Liver (tissue), 9 donors: ENCODE results near the gene RSRC1. TPM values are rescaled to one million over a fixed set of nuclear protein-coding genes. Genes with fewer than 3 reads are reported as not detected.

ENCODE experiments used
- DNase-seq: peaks from one replicate; pipeline ENCODE4 v3.0.0-alpha.2; 2017; ENCODE audit warnings: low spot score
- H3K27ac ChIP-seq, 2 donors: one replicate each; pipeline ENCODE4 v1.7.0; 2013; ENCODE audit warnings: inconsistent platforms in 2 of 2, low read length in 2 of 2, control low read depth in 1 of 2, low read depth in 1 of 2, mild to moderate bottlenecking in 1 of 2
- H3K27me3 ChIP-seq, 4 donors: one replicate each; pipeline versions ENCODE4 v1.6.1 to v1.7.0; 2013; ENCODE audit warnings: low read length in 3 of 4, inconsistent platforms in 1 of 4, mild to moderate bottlenecking in 1 of 4, moderate library complexity in 1 of 4; ENCODE audit not compliant: control insufficient read depth in 4 of 4, insufficient read depth in 4 of 4
- H3K36me3 ChIP-seq, 4 donors: one replicate each; pipeline versions ENCODE4 v1.6.1 to v1.7.0; 2013; ENCODE audit warnings: low read length in 3 of 4, mild to moderate bottlenecking in 3 of 4, low read depth in 1 of 4, moderate library complexity in 1 of 4; ENCODE audit not compliant: control insufficient read depth in 4 of 4, insufficient read depth in 3 of 4
- H3K4me1 ChIP-seq, 4 donors: one replicate each; pipeline versions ENCODE4 v1.6.1 to v1.7.0; 2013; ENCODE audit warnings: low read length in 3 of 4, mild to moderate bottlenecking in 3 of 4, moderate library complexity in 1 of 4; ENCODE audit not compliant: control insufficient read depth in 4 of 4, insufficient read depth in 4 of 4
- H3K4me3 ChIP-seq, 3 donors: one replicate each; pipeline versions ENCODE4 v1.6.1 to v1.7.0; 2013; ENCODE audit warnings: low read length in 3 of 3, control low read depth in 1 of 3, low read depth in 1 of 3, mild to moderate bottlenecking in 1 of 3
- H3K9ac ChIP-seq, 2 donors: one replicate each; pipeline ENCODE4 v1.7.0; 2013; ENCODE audit warnings: low read length in 2 of 2, mild to moderate bottlenecking in 2 of 2, moderate library complexity in 2 of 2, control low read depth in 1 of 2, low read depth in 1 of 2
- H3K9me3 ChIP-seq, 4 donors: one replicate each; pipeline versions ENCODE4 v1.6.1 to v1.7.0; 2013; ENCODE audit warnings: low read length in 3 of 4; ENCODE audit not compliant: control insufficient read depth in 4 of 4
- EGR1 ChIP-seq, 2 donors: IDR thresholded peaks; 2 replicates each; pipeline ENCODE4 v1.6.1; 2016 to 2018; ENCODE audit warnings: antibody characterized with exemption in 2 of 2, low read depth in 2 of 2
- FOXA1 ChIP-seq: IDR thresholded peaks from 2 replicates; pipeline ENCODE4 v1.6.1; 2016; ENCODE audit warnings: antibody characterized with exemption
- FOXA2 ChIP-seq: IDR thresholded peaks from 2 replicates; pipeline ENCODE4 v1.6.1; 2016; ENCODE audit warnings: antibody characterized with exemption
- GABPA ChIP-seq, 2 donors: IDR thresholded peaks in 1 of 2; conservative IDR thresholded peaks in 1 of 2; 2 replicates each; pipeline ENCODE4 v1.6.1; 2016; ENCODE audit warnings: antibody characterized with exemption in 2 of 2, mild to moderate bottlenecking in 1 of 2, moderate library complexity in 1 of 2
- HNF4A ChIP-seq, 2 donors: conservative IDR thresholded peaks; 2 replicates each; pipeline ENCODE4 v1.6.1; 2016; ENCODE audit warnings: antibody characterized with exemption in 2 of 2, mild to moderate bottlenecking in 2 of 2
- HNF4G ChIP-seq: IDR thresholded peaks from 2 replicates; pipeline ENCODE4 v1.6.1; 2016; ENCODE audit warnings: antibody characterized with exemption
- NR2F2 ChIP-seq: IDR thresholded peaks from 2 replicates; pipeline ENCODE4 v1.6.1; 2016; ENCODE audit warnings: antibody characterized with exemption
- RAD21 ChIP-seq, 2 donors: IDR thresholded peaks; 2 replicates each; pipeline ENCODE4 v1.6.1; 2016; ENCODE audit warnings: antibody characterized with exemption in 2 of 2, mild to moderate bottlenecking in 2 of 2
- SP1 ChIP-seq: IDR thresholded peaks from 2 replicates; pipeline ENCODE4 v1.6.1; 2018; ENCODE audit warnings: antibody characterized with exemption, mild to moderate bottlenecking
- YY1 ChIP-seq: IDR thresholded peaks from 2 replicates; pipeline ENCODE4 v1.6.1; 2016; ENCODE audit warnings: antibody characterized with exemption, mild to moderate bottlenecking
- WGBS: extraction: QIAGEN DNeasy Blood & Tissue Kit; methylation state at CpG from one replicate; pipeline ENCODE4 v1.1.7; 2013; 5-methylcytosine and 5-hydroxymethylcytosine counted together
- polyA plus RNA-seq, 2 donors: library from polyadenylated mRNA; stranded (reverse) in 1 of 2; unstranded in 1 of 2; fragments of 200-250 nt in 1 of 2; fragments of >200 nt in 1 of 2; fragmentation: Nextera tagmentation in 1 of 2; extraction: Ambion mirVana in 1 of 2; gene quantifications; one replicate each; pipeline versions ENCODE4 v1.2.1 to v1.2.3, GENCODE V29; 2013 to 2015
- total RNA-seq, 2 donors: library from RNA; depleted of rRNA; stranded (reverse); fragments of >200 nt; gene quantifications; one replicate each; pipeline ENCODE4 v1.2.3, GENCODE V29; 2014
- TF ChIP-seq, protein P1 (sequence below): IDR thresholded peaks from 2 replicates; pipeline ENCODE4 v1.6.1; 2016; ENCODE audit warnings: antibody characterized with exemption
- TF ChIP-seq, protein P2 (sequence below): IDR thresholded peaks from 2 replicates; pipeline ENCODE4 v1.6.1; 2016; ENCODE audit warnings: antibody characterized with exemption
- TF ChIP-seq, protein P3 (sequence below): IDR thresholded peaks from 2 replicates; pipeline ENCODE4 v1.6.1; 2016; ENCODE audit warnings: antibody characterized with exemption, mild to moderate bottlenecking
- TF ChIP-seq, protein P4 (sequence below): fragments of 150-350 bp; IDR thresholded peaks from 2 replicates; pipeline ENCODE4 v1.5.1; 2017; ENCODE audit warnings: improper control_type of control experiment, low read depth, low read length; ENCODE audit not compliant: missing input control
- donor health status: healthy.
- donor health status: healthy.
- donor health status: healthy.
- donor health status: healthy.
- donor health status: healthy.

RSRC1 gene
- total and polyA plus RNA-seq, 4 donors, result 7.2 to 30.3 (median 20.7) TPM

DNA sequence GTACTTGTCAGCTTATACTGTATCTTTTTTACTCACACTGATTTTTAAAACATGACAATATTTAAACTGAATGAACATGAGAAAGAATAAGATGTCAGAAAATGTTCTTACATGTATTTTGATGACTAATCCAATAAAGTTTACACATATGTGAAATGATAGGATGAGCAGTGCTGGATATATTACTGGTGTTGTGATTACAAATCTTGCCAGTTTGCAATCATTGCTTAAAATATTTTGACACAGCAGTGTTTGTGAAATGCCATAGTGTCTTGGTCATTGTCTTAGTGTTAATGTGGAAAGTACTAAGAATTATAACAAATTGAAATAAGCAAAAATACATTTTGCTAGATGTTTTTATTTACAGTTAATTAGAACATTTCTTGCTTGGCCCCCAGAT, 342.4 kb downstream of the RSRC1 start:
- Histone ChIP-seq H3K36me3 (no peaks in the 10 kb centered on the region), H3K4me1 (no peaks in the 10 kb centered on the region), H3K9me3 (no peaks in the 10 kb centered on the region), H3K27ac (no peak overlapping the region), H3K9ac (no peak overlapping the region), H3K4me3 (no peak overlapping the region), H3K27me3 (no peaks in the 10 kb centered on the region)
- DNase-seq, result no peak
- no peak for TF ChIP-seq EGR1 (IDR thresholded peaks at IDR 0.05; ENCODE audit: low read depth in 2 of 2)

DNA sequence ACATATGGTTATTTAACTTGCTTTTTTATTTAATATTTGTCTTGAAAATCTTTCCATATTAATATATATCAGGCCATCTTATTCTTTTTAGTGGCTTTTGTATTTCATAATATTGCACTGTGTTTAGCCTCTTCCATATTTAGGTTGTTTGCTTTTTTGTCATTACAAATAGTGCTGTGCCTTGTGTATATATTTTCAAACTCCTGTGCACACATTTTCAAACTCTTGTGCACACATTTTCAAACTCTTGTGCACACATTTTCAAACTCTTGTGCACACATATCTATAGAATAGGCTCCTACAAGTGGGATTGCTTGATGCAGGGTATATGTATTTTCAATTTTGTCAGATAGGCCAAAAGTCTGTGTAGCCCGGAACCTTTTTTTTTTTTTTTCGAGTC, 343.1 kb downstream of the RSRC1 start:
- no peaks in the 10 kb centered on the region for H3K36me3 ChIP-seq
- H3K27ac ChIP-seq, result no peak overlapping the region
- WGBS, result 95% methylated on average over 2 of the region's 2 CpGs
- no peak for DNase-seq
- H3K9ac ChIP-seq, result no peak overlapping the region
- H3K9me3 ChIP-seq, result no peaks in the 10 kb centered on the region
- TF ChIP-seq, protein P1, sequence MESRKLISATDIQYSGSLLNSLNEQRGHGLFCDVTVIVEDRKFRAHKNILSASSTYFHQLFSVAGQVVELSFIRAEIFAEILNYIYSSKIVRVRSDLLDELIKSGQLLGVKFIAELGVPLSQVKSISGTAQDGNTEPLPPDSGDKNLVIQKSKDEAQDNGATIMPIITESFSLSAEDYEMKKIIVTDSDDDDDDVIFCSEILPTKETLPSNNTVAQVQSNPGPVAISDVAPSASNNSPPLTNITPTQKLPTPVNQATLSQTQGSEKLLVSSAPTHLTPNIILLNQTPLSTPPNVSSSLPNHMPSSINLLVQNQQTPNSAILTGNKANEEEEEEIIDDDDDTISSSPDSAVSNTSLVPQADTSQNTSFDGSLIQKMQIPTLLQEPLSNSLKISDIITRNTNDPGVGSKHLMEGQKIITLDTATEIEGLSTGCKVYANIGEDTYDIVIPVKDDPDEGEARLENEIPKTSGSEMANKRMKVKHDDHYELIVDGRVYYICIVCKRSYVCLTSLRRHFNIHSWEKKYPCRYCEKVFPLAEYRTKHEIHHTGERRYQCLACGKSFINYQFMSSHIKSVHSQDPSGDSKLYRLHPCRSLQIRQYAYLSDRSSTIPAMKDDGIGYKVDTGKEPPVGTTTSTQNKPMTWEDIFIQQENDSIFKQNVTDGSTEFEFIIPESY, result no peak
- TF ChIP-seq FOXA2, result no peak
- TF ChIP-seq, protein P2, sequence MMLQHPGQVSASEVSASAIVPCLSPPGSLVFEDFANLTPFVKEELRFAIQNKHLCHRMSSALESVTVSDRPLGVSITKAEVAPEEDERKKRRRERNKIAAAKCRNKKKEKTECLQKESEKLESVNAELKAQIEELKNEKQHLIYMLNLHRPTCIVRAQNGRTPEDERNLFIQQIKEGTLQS, result no peak
- no peak for TF ChIP-seq HNF4G
- TF ChIP-seq GABPA (IDR thresholded peaks at IDR 0.05 in 1 of 2, conservative IDR thresholded peaks at IDR 0.05 in 1 of 2), result no peak
- no peak for TF ChIP-seq HNF4A (conservative IDR thresholded peaks at IDR 0.05)
- TF ChIP-seq YY1, result no peak
- TF ChIP-seq FOXA1, result no peak
- no peak for TF ChIP-seq EGR1 (IDR thresholded peaks at IDR 0.05; ENCODE audit: low read depth in 2 of 2)
- TF ChIP-seq, protein P3, sequence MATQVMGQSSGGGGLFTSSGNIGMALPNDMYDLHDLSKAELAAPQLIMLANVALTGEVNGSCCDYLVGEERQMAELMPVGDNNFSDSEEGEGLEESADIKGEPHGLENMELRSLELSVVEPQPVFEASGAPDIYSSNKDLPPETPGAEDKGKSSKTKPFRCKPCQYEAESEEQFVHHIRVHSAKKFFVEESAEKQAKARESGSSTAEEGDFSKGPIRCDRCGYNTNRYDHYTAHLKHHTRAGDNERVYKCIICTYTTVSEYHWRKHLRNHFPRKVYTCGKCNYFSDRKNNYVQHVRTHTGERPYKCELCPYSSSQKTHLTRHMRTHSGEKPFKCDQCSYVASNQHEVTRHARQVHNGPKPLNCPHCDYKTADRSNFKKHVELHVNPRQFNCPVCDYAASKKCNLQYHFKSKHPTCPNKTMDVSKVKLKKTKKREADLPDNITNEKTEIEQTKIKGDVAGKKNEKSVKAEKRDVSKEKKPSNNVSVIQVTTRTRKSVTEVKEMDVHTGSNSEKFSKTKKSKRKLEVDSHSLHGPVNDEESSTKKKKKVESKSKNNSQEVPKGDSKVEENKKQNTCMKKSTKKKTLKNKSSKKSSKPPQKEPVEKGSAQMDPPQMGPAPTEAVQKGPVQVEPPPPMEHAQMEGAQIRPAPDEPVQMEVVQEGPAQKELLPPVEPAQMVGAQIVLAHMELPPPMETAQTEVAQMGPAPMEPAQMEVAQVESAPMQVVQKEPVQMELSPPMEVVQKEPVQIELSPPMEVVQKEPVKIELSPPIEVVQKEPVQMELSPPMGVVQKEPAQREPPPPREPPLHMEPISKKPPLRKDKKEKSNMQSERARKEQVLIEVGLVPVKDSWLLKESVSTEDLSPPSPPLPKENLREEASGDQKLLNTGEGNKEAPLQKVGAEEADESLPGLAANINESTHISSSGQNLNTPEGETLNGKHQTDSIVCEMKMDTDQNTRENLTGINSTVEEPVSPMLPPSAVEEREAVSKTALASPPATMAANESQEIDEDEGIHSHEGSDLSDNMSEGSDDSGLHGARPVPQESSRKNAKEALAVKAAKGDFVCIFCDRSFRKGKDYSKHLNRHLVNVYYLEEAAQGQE, result no peak
- TF ChIP-seq NR2F2, result no peak
- TF ChIP-seq, protein P4, sequence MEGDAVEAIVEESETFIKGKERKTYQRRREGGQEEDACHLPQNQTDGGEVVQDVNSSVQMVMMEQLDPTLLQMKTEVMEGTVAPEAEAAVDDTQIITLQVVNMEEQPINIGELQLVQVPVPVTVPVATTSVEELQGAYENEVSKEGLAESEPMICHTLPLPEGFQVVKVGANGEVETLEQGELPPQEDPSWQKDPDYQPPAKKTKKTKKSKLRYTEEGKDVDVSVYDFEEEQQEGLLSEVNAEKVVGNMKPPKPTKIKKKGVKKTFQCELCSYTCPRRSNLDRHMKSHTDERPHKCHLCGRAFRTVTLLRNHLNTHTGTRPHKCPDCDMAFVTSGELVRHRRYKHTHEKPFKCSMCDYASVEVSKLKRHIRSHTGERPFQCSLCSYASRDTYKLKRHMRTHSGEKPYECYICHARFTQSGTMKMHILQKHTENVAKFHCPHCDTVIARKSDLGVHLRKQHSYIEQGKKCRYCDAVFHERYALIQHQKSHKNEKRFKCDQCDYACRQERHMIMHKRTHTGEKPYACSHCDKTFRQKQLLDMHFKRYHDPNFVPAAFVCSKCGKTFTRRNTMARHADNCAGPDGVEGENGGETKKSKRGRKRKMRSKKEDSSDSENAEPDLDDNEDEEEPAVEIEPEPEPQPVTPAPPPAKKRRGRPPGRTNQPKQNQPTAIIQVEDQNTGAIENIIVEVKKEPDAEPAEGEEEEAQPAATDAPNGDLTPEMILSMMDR, result no peak
- TF ChIP-seq RAD21 (IDR thresholded peaks at IDR 0.05), result no peak
- TF ChIP-seq SP1, result no peak
- no peak overlapping the region for H3K4me3 ChIP-seq
- no peaks in the 10 kb centered on the region for H3K27me3 ChIP-seq
- H3K4me1 ChIP-seq, result no peaks in the 10 kb centered on the region
